Endothelial cell of umbilical vein (primary cell): Measurements from ENCODE around the gene GDPD4.

Source experiments
- CTCF ChIP-seq, 2 donors: IDR thresholded peaks; 1 replicate in 1 of 2; 2 replicates in 1 of 2; pipeline ENCODE4 v1.5.1; 2011; ENCODE audit warnings: low read length in 2 of 2, mild to moderate bottlenecking in 2 of 2, moderate library complexity in 2 of 2, control low read depth in 1 of 2, inconsistent platforms in 1 of 2, low read depth in 1 of 2; ENCODE audit not compliant: insufficient read depth in 1 of 2; ENCODE audit errors: extremely low read depth in 1 of 2
- EZH2 ChIP-seq: IDR thresholded peaks from 2 replicates; pipeline ENCODE4 v1.6.1; 2012; ENCODE audit warnings: borderline replicate concordance, low read depth, mild to moderate bottlenecking, moderate library complexity, low read length, inconsistent platforms; ENCODE audit not compliant: severe bottlenecking
- FOS ChIP-seq: IDR thresholded peaks from 2 replicates; pipeline ENCODE4 v1.6.1; 2011; ENCODE audit warnings: mild to moderate bottlenecking, low read length, moderate library complexity, borderline replicate concordance; ENCODE audit not compliant: insufficient read depth
- POLR2A ChIP-seq: IDR thresholded peaks from 2 replicates; pipeline ENCODE4 v1.6.1; 2012; ENCODE audit warnings: low read depth, mild to moderate bottlenecking, control low read depth, low read length
- POLR2AphosphoS5 ChIP-seq: IDR thresholded peaks from 2 replicates; pipeline ENCODE4 v1.6.1; 2012; ENCODE audit warnings: low read depth, mild to moderate bottlenecking, control low read depth, low read length, moderate library complexity; ENCODE audit not compliant: insufficient read depth

DNA sequence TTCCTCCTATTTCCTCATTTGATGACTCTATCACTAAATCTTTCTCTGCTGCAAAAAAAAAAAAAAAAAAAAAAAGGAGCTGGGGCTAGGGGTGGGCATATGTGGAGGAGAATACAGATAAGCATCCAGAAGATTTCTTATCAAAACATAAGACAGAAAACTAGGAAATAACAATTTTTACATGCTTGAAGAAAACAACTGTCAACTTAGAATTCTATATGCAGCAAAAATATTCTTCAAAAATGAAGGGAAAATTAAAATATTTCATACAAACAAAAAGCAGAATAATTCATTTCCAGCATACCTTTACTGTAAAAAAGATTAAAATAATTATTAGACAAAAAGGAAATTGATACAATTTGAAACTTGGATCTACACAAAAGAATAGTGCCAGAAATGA, 38.7 kb downstream of the GDPD4 start:
- TF ChIP-seq FOS (no peak), POLR2A (no peak), CTCF (IDR thresholded peaks at IDR 0.05; ENCODE audit: extremely low read depth in 1 of 2, insufficient read depth in 1 of 2, low read depth in 1 of 2, low read length in 2 of 2) (no peak), POLR2AphosphoS5 (no peak), EZH2 (no peak)
